Upper lobe of left lung (tissue), 4 donors: Measurements from ENCODE around the gene TMEM269.

Experiments used
- CTCF ChIP-seq, 6 experiments: fragments of 450-650 bp in 4 of 6; fragments of 200-600 bp in 2 of 6; sonication (generic) in 2 of 6; IDR thresholded peaks; one replicate each; pipeline ENCODE4 v1.5.1; 2016 to 2019; ENCODE audit warnings: antibody characterized with exemption in 6 of 6
- POLR2A ChIP-seq, 4 donors: fragments of 450-650 bp; IDR thresholded peaks; one replicate each; pipeline ENCODE4 v1.5.1; 2016 to 2017; ENCODE audit warnings: antibody characterized with exemption in 4 of 4, mild to moderate bottlenecking in 2 of 4

- TF ChIP-seq CTCF (IDR thresholded peaks at IDR 0.05), result no peak
- no peak for TF ChIP-seq POLR2A (IDR thresholded peaks at IDR 0.05)
These were observed 61.1 kb downstream of the TMEM269 start for GRCh38 chr1:42845866-42846256.
